Measurements from ENCODE around the gene AIFM1.
A peak's percentile ranks its signal among the peaks of the same experiment; 100 is the strongest.
"Not testable (repeated sequence)": the region's sequence is repeated elsewhere in the genome, so short reads cannot be mapped to it uniquely, and the experiment has no call there.

The AIFM1 gene

GRCh38 chrX:130117166-130117565 is 48.5 kb downstream of the AIFM1 start:
- DNase-seq = no peak

DNA sequence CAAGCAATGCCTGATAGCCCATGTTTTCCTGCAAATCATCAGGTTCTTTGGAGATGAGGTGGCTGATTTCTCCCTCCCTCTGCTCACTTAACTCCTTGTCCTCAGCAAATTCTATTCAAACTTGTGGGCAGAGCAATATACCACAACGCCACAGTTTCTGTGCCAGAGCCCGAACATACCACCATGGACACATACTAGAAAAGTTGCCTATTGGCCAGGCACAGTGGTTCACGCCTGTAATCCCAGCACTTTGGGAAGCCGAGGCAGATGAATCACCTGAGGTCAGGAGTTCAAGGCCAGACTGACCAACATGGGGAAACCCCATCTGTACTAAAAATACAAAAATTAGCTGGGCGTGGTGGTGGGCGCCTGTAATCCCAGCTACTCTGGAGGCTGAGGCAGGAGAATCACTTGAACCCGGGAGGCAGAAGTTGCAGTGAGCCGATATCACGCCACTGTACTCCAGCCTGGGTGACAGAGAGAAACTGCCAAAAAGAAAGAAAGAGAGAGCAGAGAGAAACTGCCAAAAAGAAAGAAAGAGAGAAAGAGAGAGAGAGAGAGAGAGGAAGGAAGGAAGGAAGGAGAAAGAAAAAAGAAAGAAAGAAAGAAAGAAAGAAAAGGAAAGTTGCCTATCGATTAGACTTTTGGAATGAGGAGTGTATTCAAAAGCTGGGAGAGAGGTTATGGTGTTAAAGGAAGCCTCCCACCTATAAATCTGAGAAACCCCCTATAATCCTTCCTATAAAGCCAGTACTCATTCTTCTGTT is 50.3 kb downstream of the AIFM1 start:
- DNase-seq = not testable (repeated sequence)

DNA sequence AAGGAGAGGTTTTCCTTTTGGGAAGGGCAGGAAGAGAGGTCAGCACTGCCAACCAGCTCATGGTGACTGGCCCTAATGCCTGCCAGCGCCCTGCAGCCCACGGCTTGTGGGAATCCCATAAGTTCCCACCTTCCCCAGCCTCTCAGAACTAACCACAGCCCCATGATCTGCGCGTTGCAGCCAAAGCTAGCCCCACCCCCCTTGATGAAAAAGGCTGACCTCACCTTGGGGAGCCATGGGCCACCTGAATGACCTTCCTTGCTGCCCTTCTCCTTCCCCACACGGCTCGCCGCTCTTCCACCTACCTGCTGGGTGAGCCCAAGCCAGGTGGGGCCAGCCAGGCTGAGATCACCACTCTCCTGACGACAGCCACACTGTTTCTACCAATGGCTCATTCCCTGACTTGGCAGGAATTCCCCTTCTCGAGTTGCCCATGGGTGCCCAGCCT is 51.5 kb downstream of the AIFM1 start:
- DNase-seq = no peak

GRCh38 chrX:130111220-130112154 is 54.2 kb downstream of the AIFM1 start:
- DNase-seq = no peak

- no peak for DNase-seq
Observed at GRCh38 chrX:130110379-130111219, 55.0 kb downstream of the AIFM1 start, which contains the start of gene ELF4. Gene ELF4 (minus strand): TSS chrX:130110497. CDS start chrX:130081330, 29,167 bp downstream.

- no peak for DNase-seq
Observed at GRCh38 chrX:130109429-130110378, 55.9 kb downstream of the AIFM1 start.

- DNase-seq = no peak
Observed at GRCh38 chrX:130108647-130109428, 56.8 kb downstream of the AIFM1 start.

GRCh38 chrX:130106071-130106470 is 59.6 kb downstream of the AIFM1 start:
- DNase-seq = no peak

- no peak for DNase-seq
Observed at GRCh38 chrX:130105244-130105643, 60.4 kb downstream of the AIFM1 start.

DNA sequence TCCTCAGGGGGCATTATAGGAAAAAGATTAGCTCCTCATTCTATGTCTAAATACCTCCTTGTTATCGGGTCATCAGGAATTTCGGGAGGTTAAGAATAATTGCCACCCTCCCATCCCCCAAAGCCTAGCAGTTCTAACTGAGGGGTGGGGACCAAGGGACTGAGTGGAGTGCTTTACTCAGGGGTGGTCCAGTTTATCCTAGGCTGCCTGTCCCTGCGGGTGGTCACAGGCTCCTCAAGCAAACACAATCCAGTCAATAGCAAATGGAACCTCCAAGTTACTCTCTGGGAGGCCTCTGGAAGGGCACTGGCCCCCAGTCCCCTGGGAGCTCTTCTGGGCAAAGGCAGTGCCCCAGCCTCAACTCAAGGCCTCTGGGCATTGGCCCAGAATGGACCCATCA is 62.0 kb downstream of the AIFM1 start:
- no peak for DNase-seq

GRCh38 chrX:130100180-130100579 is 65.5 kb downstream of the AIFM1 start:
- no peak for DNase-seq

DNA sequence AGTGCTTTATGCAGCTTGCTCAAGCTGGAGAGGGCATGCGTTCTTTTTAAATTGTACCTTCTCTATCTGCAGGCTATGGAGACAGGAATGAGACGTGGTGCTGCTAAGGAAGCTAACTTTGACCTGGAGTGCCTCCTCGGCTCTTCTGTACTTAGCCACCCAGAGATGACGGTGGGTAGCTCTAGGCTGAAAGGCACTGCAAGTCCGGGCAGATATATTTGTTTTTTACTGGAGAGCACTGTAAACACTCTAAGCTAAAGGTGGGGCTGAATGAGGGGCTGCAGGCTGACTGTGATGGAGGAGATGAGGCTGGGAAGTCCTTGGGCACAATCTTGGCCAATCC is 67.5 kb downstream of the AIFM1 start:
- DNase-seq = no peak

- no peak for DNase-seq
Observed at GRCh38 chrX:130097507-130098209, 68.0 kb downstream of the AIFM1 start.

GRCh38 chrX:130095249-130096030 is 70.2 kb downstream of the AIFM1 start:
- DNase-seq = no peak

- DNase-seq = no peak
Observed at GRCh38 chrX:130094696-130095095, 70.9 kb downstream of the AIFM1 start.

DNA sequence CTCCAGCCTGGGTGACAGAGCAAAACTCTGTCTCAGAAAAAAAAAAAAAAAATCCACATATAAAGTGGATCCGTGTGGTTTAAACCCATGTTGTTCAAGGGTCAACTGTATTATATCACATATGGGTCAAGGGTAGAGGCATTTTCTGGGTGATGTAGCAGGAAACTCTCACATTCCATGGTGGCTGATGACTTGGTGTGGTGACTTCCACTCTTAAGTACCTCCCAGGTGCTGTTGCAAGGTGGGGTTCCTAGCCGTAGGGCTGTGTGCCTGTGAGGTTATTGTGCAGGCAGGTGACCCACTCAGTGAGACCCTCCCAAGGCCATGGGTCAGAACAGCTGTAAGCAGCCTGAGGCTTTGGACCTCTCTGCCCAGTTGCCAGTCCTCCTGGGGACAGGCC is 72.4 kb downstream of the AIFM1 start:
- no peak for DNase-seq

GRCh38 chrX:130091980-130092522 is 73.6 kb downstream of the AIFM1 start:
- DNase-seq = peak; percentile 63 to 72

DNA sequence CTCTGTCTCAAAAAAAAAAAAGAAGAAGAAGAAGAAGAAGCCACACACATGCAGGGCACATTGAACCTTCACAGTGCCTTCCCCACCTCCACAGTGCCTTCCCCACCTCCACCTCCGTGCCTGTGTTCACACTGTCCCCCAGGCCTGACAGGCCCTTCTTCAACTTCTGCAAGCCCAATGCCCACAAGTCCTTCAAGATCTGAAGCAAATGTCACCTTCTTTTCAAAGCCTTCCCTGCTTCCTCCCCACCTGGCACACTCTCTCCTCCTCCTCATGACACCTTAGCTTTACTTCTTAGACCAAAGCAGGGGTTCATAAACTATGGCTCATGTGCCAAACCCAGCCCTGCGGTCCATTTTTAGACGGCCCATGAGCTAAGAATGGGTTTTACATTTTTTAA is 75.3 kb downstream of the AIFM1 start:
- DNase-seq = no peak
